H9 (cell line): ENCODE data around the gene LAMA3. TPM values are rescaled to one million over a fixed set of nuclear protein-coding genes. Genes with fewer than 3 reads are reported as not detected.

Source experiments
- DNase-seq: peaks from one replicate; pipeline ENCODE4 v3.0.0-alpha.2; 2017
- H2AFZ ChIP-seq: one replicate; pipeline ENCODE4 v1.6.1; 2013; ENCODE audit warnings: mild to moderate bottlenecking, low read length, control low read depth, moderate library complexity
- H2AK5ac ChIP-seq: 2 replicates; pipeline ENCODE4 v1.6.1; 2013; ENCODE audit warnings: low read length, control low read depth, mixed read lengths; ENCODE audit not compliant: insufficient read length
- H2BK120ac ChIP-seq: one replicate; pipeline ENCODE4 v1.6.1; 2013; ENCODE audit warnings: low read depth, mild to moderate bottlenecking, low read length, control low read depth, inconsistent platforms; ENCODE audit not compliant: poor library complexity, severe bottlenecking
- H2BK12ac ChIP-seq: 2 replicates; pipeline ENCODE4 v1.6.1; 2013; ENCODE audit warnings: low read length, control low read depth, mixed read lengths, low read depth; ENCODE audit not compliant: insufficient read length
- H2BK15ac ChIP-seq: 2 replicates; pipeline ENCODE4 v1.6.1; 2013; ENCODE audit warnings: low read depth, low read length, control low read depth
- H2BK20ac ChIP-seq: one replicate; pipeline ENCODE4 v1.6.1; 2013; ENCODE audit warnings: low read depth, mild to moderate bottlenecking, low read length, control low read depth, inconsistent platforms; ENCODE audit not compliant: poor library complexity, severe bottlenecking
- H2BK5ac ChIP-seq: 2 replicates; pipeline ENCODE4 v1.6.1; 2013; ENCODE audit warnings: low read length, control low read depth, mixed read lengths; ENCODE audit not compliant: insufficient read length
- H3K14ac ChIP-seq: 2 replicates; pipeline ENCODE4 v1.6.1; 2013; ENCODE audit warnings: low read length, control low read depth; ENCODE audit not compliant: insufficient read depth
- H3K18ac ChIP-seq: 2 replicates; pipeline ENCODE4 v1.6.1; 2013; ENCODE audit warnings: low read depth, mild to moderate bottlenecking, mixed read lengths, low read length, control low read depth; ENCODE audit not compliant: insufficient read length
- H3K23ac ChIP-seq: 2 replicates; pipeline ENCODE4 v1.6.1; 2013; ENCODE audit warnings: low read length, control low read depth, mixed read lengths, low read depth; ENCODE audit not compliant: insufficient read length
- H3K23me2 ChIP-seq: 2 replicates; pipeline ENCODE4 v1.6.1; 2013; ENCODE audit warnings: low read depth, mild to moderate bottlenecking, mixed read lengths, low read length, control low read depth; ENCODE audit not compliant: insufficient read length, poor library complexity, severe bottlenecking
- H3K27ac ChIP-seq: 2 replicates; pipeline ENCODE4 v1.5.1; 2013; ENCODE audit warnings: low read length, control low read depth, mixed read lengths, low read depth; ENCODE audit not compliant: insufficient read length
- H3K27me3 ChIP-seq: 2 replicates; pipeline ENCODE4 v1.6.1; 2013; ENCODE audit warnings: low read length, control low read depth, inconsistent platforms; ENCODE audit not compliant: insufficient read depth
- H3K4ac ChIP-seq: 2 replicates; pipeline ENCODE4 v1.6.1; 2013; ENCODE audit warnings: low read depth, mild to moderate bottlenecking, control low read depth, inconsistent platforms, low read length, moderate library complexity
- H3K4me1 ChIP-seq: 2 replicates; pipeline ENCODE4 v1.6.1; 2013; ENCODE audit warnings: low read length, control low read depth, inconsistent platforms; ENCODE audit not compliant: insufficient read depth
- H3K4me2 ChIP-seq: 2 replicates; pipeline ENCODE4 v1.6.1; 2013; ENCODE audit warnings: low read length, control low read depth, mixed read lengths; ENCODE audit not compliant: insufficient read length, insufficient read depth
- H3K56ac ChIP-seq: 2 replicates; pipeline ENCODE4 v1.6.1; 2013; ENCODE audit warnings: low read depth, mild to moderate bottlenecking, mixed read lengths, low read length, control low read depth; ENCODE audit not compliant: insufficient read length
- H3K79me1 ChIP-seq: 2 replicates; pipeline ENCODE4 v1.6.1; 2013; ENCODE audit warnings: low read depth, mild to moderate bottlenecking, moderate library complexity, low read length, control low read depth, inconsistent platforms; ENCODE audit not compliant: insufficient read depth, poor library complexity, severe bottlenecking
- H3K79me2 ChIP-seq: 2 replicates; pipeline ENCODE4 v1.6.1; 2013; ENCODE audit warnings: low read length, control low read depth, inconsistent platforms; ENCODE audit not compliant: insufficient read depth
- H3K9ac ChIP-seq: 2 replicates; pipeline ENCODE4 v1.6.1; 2013; ENCODE audit warnings: low read length, control low read depth, mixed read lengths; ENCODE audit not compliant: insufficient read length; ENCODE audit errors: extremely low read depth
- H3K9me3 ChIP-seq: one replicate; pipeline ENCODE4 v1.6.1; 2013; ENCODE audit warnings: low read depth, low read length, inconsistent platforms; ENCODE audit not compliant: control insufficient read depth
- H3T11ph ChIP-seq: one replicate; pipeline ENCODE4 v1.6.1; 2013; ENCODE audit warnings: mild to moderate bottlenecking, low read length, control low read depth, inconsistent platforms
- H4K20me1 ChIP-seq: one replicate; pipeline ENCODE4 v1.6.1; 2013; ENCODE audit not compliant: control insufficient read depth, insufficient read length, insufficient read depth
- H4K5ac ChIP-seq: 2 replicates; pipeline ENCODE4 v1.6.1; 2013; ENCODE audit warnings: low read depth, mild to moderate bottlenecking, mixed read lengths, low read length, control low read depth; ENCODE audit not compliant: insufficient read length
- H4K8ac ChIP-seq: replicated peaks from 2 replicates; pipeline ENCODE4 v1.6.1; 2013; ENCODE audit warnings: low read length, control low read depth, mixed read lengths, low read depth; ENCODE audit not compliant: insufficient read length
- H4K91ac ChIP-seq: 2 replicates; pipeline ENCODE4 v1.6.1; 2013; ENCODE audit warnings: low read depth, mild to moderate bottlenecking, moderate library complexity, mixed read lengths, low read length, control low read depth; ENCODE audit not compliant: insufficient read length
- H3K27ac Mint-ChIP-seq, 3 experiments: 2 replicates in 2 of 3; 3 replicates in 1 of 3; pipeline ENCODE4 v1.8.0; 2020 to 2021; ENCODE audit warnings: mixed read lengths in 3 of 3, mild to moderate bottlenecking in 1 of 3, moderate library complexity in 1 of 3
- H3K27me3 Mint-ChIP-seq: 2 replicates; pipeline ENCODE4 v1.8.0; 2021; ENCODE audit warnings: low read depth, mild to moderate bottlenecking, moderate library complexity, mixed read lengths
- H3K36me3 Mint-ChIP-seq, 3 experiments: 2 replicates in 2 of 3; 3 replicates in 1 of 3; pipeline ENCODE4 v1.8.0; 2020 to 2021; ENCODE audit warnings: low read depth in 3 of 3, mixed read lengths in 3 of 3; ENCODE audit not compliant: insufficient read depth in 1 of 3
- H3K4me1 Mint-ChIP-seq, 2 experiments: 2 replicates each; pipeline ENCODE4 v1.8.0; 2020; ENCODE audit warnings: mixed read lengths in 2 of 2
- H3K4me3 Mint-ChIP-seq, 2 experiments: 2 replicates in 1 of 2; 3 replicates in 1 of 2; pipeline ENCODE4 v1.8.0; 2020 to 2021; ENCODE audit warnings: mild to moderate bottlenecking in 2 of 2, mixed read lengths in 2 of 2, moderate library complexity in 1 of 2
- H3K9me3 Mint-ChIP-seq, 2 experiments: 2 replicates in 1 of 2; 3 replicates in 1 of 2; pipeline ENCODE4 v1.8.0; 2020; ENCODE audit warnings: mild to moderate bottlenecking in 2 of 2, mixed read lengths in 2 of 2, moderate library complexity in 1 of 2
- CTCF ChIP-seq: fragments of 200-600 bp; sonication (generic); conservative IDR thresholded peaks from 3 replicates; pipeline ENCODE4 v1.8.0; 2021; ENCODE audit warnings: antibody characterized with exemption, mild to moderate bottlenecking
- WGBS: extraction: QIAGEN DNeasy Blood & Tissue Kit; methylation state at CpG from one replicate; pipeline ENCODE4 v1.1.7; 2013; ENCODE audit warnings: missing lambda C conversion rate, low lambda C conversion rate, mixed read lengths; ENCODE audit not compliant: insufficient read length; ENCODE audit errors: extremely low coverage; 5-methylcytosine and 5-hydroxymethylcytosine counted together
- total RNA-seq: library from RNA; stranded (reverse); gene quantifications from 2 replicates; pipeline ENCODE4 v1.2.1, GENCODE V29; 2021

LAMA3 gene
- total RNA-seq, 1 experiment from 2014 or later = 0.33 TPM

- Histone ChIP-seq H3K9me3 (no peaks in the 10 kb centered on the region), H3K4me2 (no peak overlapping the region), H2AK5ac (no peak overlapping the region), H2AFZ (no peak overlapping the region), H2BK12ac (no peak overlapping the region), H4K20me1 (no peaks in the 10 kb centered on the region), H3K79me1 (no peaks in the 10 kb centered on the region), H3K27me3 (no peaks in the 10 kb centered on the region; the same call in 1 of the 2 replicates), H4K91ac (no peak overlapping the region), H2BK120ac (no peak overlapping the region), H2BK20ac (no peak overlapping the region), H4K5ac (no peak overlapping the region), H3K27ac (no peak overlapping the region), H3K79me2 (no peaks in the 10 kb centered on the region), H3K56ac (no peak overlapping the region), H3K23me2 (no peaks in the 10 kb centered on the region), H3K14ac (no peak overlapping the region), H3K18ac (no peak overlapping the region), H3K23ac (no peak overlapping the region), H3K4ac (no peak overlapping the region), H4K8ac (no peak overlapping the region), H3K4me1 (no peaks in the 10 kb centered on the region), H3K9ac (no peak overlapping the region), H3T11ph (no peak overlapping the region), H2BK5ac (no peak overlapping the region), H2BK15ac (no peak overlapping the region)
- no peak for DNase-seq
- Mint-ChIP-seq H3K36me3 (no peaks in the 10 kb centered on the region; a peak in 2 of 7 replicates), H3K4me3 (no peak overlapping the region), H3K27me3 (peaks cover 1% of the 10 kb centered on the region; the same call in 1 of the 2 replicates), H3K9me3 (no peaks in the 10 kb centered on the region; a peak in 1 of 5 replicates), H3K4me1 (peaks cover 2 to 9% of the 10 kb centered on the region in 2 experiments; a peak in 3 of 4 replicates), H3K27ac (no peak overlapping the region)
- TF ChIP-seq CTCF = no peak
- no CpG with 5 or more reads among the region's 2 CpGs for WGBS
Measured at GRCh38 chr18:23745366-23745765, 56.1 kb downstream of the LAMA3 start.
